ENCODE data around the gene SNRNP25.
"Not testable (repeated sequence)": the region's sequence is repeated elsewhere in the genome, so short reads cannot be mapped to it uniquely, and the experiment has no call there.

Gene SNRNP25

DNA sequence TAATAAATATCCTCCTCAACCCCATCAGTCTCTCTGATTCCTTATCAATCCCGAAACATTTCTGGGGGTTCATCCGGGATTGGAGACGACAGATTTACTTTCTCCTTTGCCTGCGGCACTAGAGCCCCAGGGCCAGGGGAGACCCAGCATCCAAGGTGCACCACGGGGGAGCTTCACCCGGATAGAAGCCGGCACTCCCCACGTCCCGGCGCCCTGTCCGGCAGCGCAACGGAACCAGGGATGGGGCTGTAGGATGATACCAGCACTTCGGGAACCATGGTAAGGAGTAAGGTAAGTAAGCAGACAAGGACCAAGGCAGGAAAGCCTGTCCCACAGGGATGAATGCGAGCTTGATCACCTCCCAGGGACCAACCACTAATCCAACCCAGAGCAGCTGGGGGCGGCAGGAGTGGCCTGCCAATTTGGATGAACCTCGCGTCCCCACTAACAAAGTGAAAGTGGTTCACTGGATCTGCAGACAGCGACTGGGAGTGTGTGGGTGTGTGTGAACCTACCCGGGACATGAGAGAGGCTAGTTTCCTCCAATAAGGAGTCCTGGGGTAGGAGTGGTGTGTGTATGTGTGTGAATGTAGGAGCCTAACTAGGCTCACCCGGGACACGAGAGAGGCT, 12.1 kb upstream of the SNRNP25 start:
- DNase-seq (ENCODE audit: low read depth in 1 of 2, low spot score in 1 of 2): no peak

- no peak for DNase-seq (ENCODE audit: low read depth in 1 of 2, low spot score in 1 of 2)
Observed at GRCh38 chr16:42069-42457, 11.6 kb upstream of the SNRNP25 start.

DNA sequence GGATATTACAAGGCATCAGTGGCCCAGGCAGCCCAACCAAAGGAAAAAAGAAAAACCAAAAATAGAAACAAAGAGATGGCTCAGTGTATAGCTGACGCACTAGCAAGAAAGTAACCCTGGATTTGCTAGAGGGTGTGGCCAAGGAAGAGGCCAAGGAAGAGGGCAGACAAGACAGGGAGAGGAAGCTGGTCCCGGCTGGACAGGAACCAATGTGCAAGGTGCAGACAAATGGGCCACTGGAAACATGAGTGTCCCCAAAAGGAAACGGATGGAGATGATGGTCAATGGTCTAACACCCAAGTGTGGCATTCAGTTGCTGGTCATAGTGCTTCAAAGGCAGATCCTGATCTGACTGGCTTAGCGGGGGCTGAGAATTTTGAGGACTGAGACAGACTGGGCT, 10.9 kb upstream of the SNRNP25 start:
- DNase-seq (ENCODE audit: low read depth in 1 of 2, low spot score in 1 of 2): no peak

GRCh38 chr16:43294-43693, 10.3 kb upstream of the SNRNP25 start:
- DNase-seq (ENCODE audit: low read depth in 1 of 2, low spot score in 1 of 2): no peak

GRCh38 chr16:44655-45054, 9.0 kb upstream of the SNRNP25 start:
- no peak for DNase-seq (ENCODE audit: low read depth in 1 of 2, low spot score in 1 of 2)

GRCh38 chr16:45454-45853, 8.2 kb upstream of the SNRNP25 start:
- DNase-seq (ENCODE audit: low read depth in 1 of 2, low spot score in 1 of 2): no peak

DNA sequence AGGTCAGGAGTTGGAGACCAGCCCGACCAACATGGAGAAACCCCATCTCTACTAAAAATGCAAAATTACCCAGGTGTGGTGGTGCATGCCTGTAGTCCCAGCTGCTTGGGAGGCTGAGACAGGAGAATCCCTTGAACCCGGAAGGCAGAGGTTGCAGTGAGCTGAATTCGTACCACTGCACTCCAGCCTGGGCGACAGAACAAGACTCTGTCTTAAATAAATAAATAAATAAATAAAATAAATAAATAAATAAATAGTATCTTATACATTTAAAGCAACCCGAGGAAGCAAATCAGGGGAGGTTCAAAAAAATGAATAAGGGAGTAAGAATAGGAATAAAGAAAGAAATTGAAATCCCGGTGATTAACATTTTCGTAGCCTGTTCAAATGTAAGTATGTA, 7.1 kb upstream of the SNRNP25 start:
- DNase-seq (ENCODE audit: low read depth in 1 of 2, low spot score in 1 of 2): not testable (repeated sequence)

DNA sequence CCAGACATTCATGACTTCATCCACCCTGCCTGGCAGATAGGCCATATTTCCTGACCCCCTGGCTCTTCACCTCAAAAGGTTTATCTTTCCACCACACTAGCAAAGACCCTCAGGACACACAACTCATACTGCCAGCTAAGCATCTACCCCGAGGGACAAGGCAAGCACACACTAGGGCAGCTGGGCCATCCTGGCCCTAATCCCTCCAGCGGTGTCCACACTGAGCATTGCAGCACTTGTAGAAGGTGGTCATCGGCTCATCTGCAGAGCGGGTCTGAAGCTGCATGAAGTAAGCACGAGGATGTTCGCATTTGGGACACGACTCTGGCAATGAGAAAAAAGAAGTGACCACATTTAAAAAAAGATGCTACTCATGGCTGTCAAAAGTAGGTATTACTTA, 6.4 kb upstream of the SNRNP25 start:
- no peak for DNase-seq (ENCODE audit: low read depth in 1 of 2, low spot score in 1 of 2)

DNA sequence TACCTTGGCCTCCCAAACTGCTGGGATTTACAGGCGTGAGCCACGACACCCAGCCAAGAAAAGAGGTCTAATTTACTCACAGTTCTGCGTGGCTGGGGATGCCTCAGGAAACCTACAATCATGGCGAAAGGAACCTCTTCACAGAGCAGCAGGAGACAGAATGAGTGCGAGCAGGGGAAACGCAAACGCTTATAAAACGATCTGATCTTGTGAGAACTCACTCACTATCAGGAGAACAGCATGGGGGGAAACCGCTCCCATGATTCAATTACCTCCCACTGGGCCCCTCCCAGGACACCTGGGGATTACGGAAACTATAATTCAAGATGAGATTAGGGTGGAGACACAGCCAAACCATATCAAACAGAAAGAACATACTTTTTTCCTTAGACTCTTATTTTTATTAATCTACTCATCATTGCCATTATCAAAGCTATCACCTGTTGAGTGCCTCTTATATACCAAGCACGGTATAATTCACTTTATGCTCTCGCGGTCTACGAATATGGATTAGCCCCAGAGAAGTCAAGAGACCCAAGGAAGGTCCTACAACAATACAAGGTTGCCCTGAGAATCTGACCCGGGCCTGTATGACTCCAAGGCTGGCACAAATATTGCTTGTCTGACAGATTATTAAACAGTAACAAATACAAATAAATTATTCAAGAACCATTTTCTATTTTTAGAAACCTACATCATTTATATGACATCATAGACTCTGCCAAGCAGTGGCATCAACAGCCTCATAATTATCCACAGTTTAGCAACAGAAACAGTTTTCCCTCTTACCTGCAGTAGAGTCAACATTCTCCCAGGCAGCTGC, 2.6 kb upstream of the SNRNP25 start:
- no peak for DNase-seq (ENCODE audit: low read depth in 1 of 2, low spot score in 1 of 2)

- DNase-seq (ENCODE audit: low read depth in 1 of 2, low spot score in 1 of 2): no peak
Observed at GRCh38 chr16:54237-54581, 581 bp downstream of the SNRNP25 start.

- DNase-seq (ENCODE audit: low read depth in 1 of 2, low spot score in 1 of 2): no peak
Observed at GRCh38 chr16:55571-56136, 2.0 kb downstream of the SNRNP25 start.

GRCh38 chr16:56231-56927, 2.8 kb downstream of the SNRNP25 start:
- no peak for DNase-seq (ENCODE audit: low read depth in 1 of 2, low spot score in 1 of 2)

GRCh38 chr16:57711-58110, 4.1 kb downstream of the SNRNP25 start:
- no peak for DNase-seq (ENCODE audit: low read depth in 1 of 2, low spot score in 1 of 2)

GRCh38 chr16:58491-59439, 5.1 kb downstream of the SNRNP25 start:
- no peak for DNase-seq (ENCODE audit: low read depth in 1 of 2, low spot score in 1 of 2)

- DNase-seq (ENCODE audit: low read depth in 1 of 2, low spot score in 1 of 2): no peak
Observed at GRCh38 chr16:59440-60059, 5.9 kb downstream of the SNRNP25 start.

GRCh38 chr16:60166-60565, 6.5 kb downstream of the SNRNP25 start:
- DNase-seq (ENCODE audit: low read depth in 1 of 2, low spot score in 1 of 2): no peak

GRCh38 chr16:60929-61878, 7.6 kb downstream of the SNRNP25 start:
- no peak for DNase-seq (ENCODE audit: low read depth in 1 of 2, low spot score in 1 of 2)

DNA sequence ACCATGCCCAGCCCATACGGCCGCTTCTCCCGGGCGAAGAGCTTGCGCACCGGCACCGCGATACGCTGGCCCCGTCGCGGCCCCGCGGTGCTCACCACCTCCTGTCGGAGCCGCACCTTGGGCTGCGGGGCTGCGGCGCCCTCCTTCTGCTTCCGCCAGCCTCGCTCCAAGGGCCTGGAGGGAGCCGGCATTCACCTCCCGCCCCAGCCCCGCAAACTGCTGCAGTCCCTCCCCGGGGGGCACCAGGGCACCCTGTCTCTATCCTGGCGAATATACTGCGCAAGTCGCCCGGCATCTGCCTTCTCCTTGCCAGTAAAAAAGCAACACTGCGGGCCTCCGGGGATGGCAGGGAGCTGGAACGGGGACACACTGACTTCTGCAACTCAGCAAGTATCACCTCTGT, 8.3 kb downstream of the SNRNP25 start:
- DNase-seq (ENCODE audit: low read depth in 1 of 2, low spot score in 1 of 2): no peak

DNA sequence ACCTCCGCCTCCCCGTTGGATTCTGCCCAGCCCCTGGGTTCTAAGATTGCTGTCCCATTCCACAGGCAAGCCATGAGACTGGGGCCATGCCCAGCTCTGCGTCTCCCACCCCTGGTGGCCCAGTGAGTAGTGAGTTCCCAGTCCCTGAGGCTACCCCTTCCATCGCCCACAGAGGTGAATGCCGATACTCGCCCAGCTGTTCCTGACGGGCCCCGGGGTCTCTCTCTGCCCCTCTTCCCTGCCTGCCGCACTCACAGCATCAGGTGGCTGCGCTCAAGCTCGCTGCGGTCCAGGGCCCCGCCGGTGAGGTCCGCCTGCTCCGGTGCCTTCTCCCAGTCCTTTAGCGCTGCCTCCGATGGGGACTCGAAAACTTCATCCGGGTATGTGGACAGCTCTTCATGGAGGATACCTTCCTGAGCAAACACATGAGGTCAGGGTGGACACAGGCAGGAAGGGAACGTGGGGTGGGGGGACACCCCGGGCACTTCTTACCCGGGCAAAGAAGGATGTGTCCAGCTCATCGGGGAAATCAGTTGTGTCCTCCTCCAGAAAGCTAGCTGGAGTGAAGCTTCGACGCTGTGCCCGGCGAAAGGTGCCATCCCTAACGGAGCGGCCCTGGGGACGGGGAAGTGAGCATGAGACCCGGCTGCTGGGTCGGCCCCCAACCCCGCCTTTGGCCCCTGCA, 8.8 kb downstream of the SNRNP25 start:
- no peak for DNase-seq (ENCODE audit: low read depth in 1 of 2, low spot score in 1 of 2)

Data from stimulated activated CD4-positive, alpha-beta T cell treated with anti-CD3 and anti-CD28 coated beads, Interleukin-15, amount 100 ng/mL, for 1 hour (primary cell).